Vagina (tissue), 2 donors: ENCODE measurements around the gene KCNG2.

Source experiments
- CTCF ChIP-seq, 3 experiments: fragments of 450-650 bp in 2 of 3; fragments of 200-600 bp in 1 of 3; sonication (generic) in 1 of 3; IDR thresholded peaks; one replicate each; pipeline ENCODE4 v1.5.1; 2017 to 2019; ENCODE audit warnings: antibody characterized with exemption in 3 of 3, mild to moderate bottlenecking in 2 of 3, moderate library complexity in 2 of 3
- POLR2A ChIP-seq, 2 donors: fragments of 450-650 bp; IDR thresholded peaks; one replicate each; pipeline ENCODE4 v1.6.1; 2017; ENCODE audit warnings: antibody characterized with exemption in 2 of 2, mild to moderate bottlenecking in 2 of 2, moderate library complexity in 2 of 2

- TF ChIP-seq CTCF (IDR thresholded peaks at IDR 0.05) (no peak), POLR2A (IDR thresholded peaks at IDR 0.05) (no peak)
Measured at GRCh38 chr18:79935925-79936324, 138.2 kb downstream of the KCNG2 start.
